Measurements from ENCODE around the gene UGT1A4. TPM values are rescaled to one million over a fixed set of nuclear protein-coding genes. Genes with fewer than 3 reads are reported as not detected.
A peak's percentile ranks its signal among the peaks of the same experiment; 100 is the strongest.

UGT1A4 gene
- total RNA-seq, 1 experiment from 2014 or later, result not detected

GRCh38 chr2:233688341-233688740, 30.2 kb upstream of the UGT1A4 start:
- H3K27me3 Mint-ChIP-seq (ENCODE audit: insufficient read depth, unreplicated experiment), result no peaks in the 10 kb centered on the region
- DNase-seq (ENCODE audit: unreplicated experiment), result no peak
- BruUV-seq (replicated peaks), result no TSS peak
- intact Hi-C loops (cut with micrococcal nuclease), result no loop called here
- no peaks in the 10 kb centered on the region for H3K36me3 Mint-ChIP-seq (ENCODE audit: insufficient read depth, unreplicated experiment)
- no peak overlapping the region for H3K27ac Mint-ChIP-seq (ENCODE audit: low read depth, unreplicated experiment)
- no peak overlapping the region for H3K4me3 Mint-ChIP-seq (ENCODE audit: unreplicated experiment)
- ChIA-PET POLR2A (interaction anchor here (0.8 to 4.3 kb wide), 2 partner anchors 18 to 123 kb away, joined by 3 to 59 read pairs; partner anchors contain the start of gene USP40), CTCF (no interaction called here)
- H3K4me1 Mint-ChIP-seq (ENCODE audit: insufficient read depth, unreplicated experiment), result peaks cover 30% of the 10 kb centered on the region
- TF ChIP-seq CTCF (IDR thresholded peaks at IDR 0.05; ENCODE audit: unreplicated experiment), result no peak
- no peaks in the 10 kb centered on the region for H3K9me3 Mint-ChIP-seq (ENCODE audit: unreplicated experiment)

GRCh38 chr2:233689031-233689430, 29.5 kb upstream of the UGT1A4 start:
- no peak for DNase-seq (ENCODE audit: unreplicated experiment)
- H3K4me3 Mint-ChIP-seq (ENCODE audit: unreplicated experiment), result no peak overlapping the region
- ChIA-PET CTCF (no interaction called here), POLR2A (interaction anchor here (0.5 to 4.6 kb wide), 6 partner anchors 9 to 197 kb away, joined by 3 to 91 read pairs (median 11); partner anchors contain the start of gene USP40)
- H3K9me3 Mint-ChIP-seq (ENCODE audit: unreplicated experiment), result no peaks in the 10 kb centered on the region
- no peaks in the 10 kb centered on the region for H3K36me3 Mint-ChIP-seq (ENCODE audit: insufficient read depth, unreplicated experiment)
- H3K27ac Mint-ChIP-seq (ENCODE audit: low read depth, unreplicated experiment), result peak overlapping the region; percentile 21
- peaks cover 30% of the 10 kb centered on the region for H3K4me1 Mint-ChIP-seq (ENCODE audit: insufficient read depth, unreplicated experiment)
- intact Hi-C loops (cut with micrococcal nuclease), result no loop called here
- no TSS peak for BruUV-seq (replicated peaks)
- TF ChIP-seq CTCF (IDR thresholded peaks at IDR 0.05; ENCODE audit: unreplicated experiment), result no peak
- no peaks in the 10 kb centered on the region for H3K27me3 Mint-ChIP-seq (ENCODE audit: insufficient read depth, unreplicated experiment)

GRCh38 chr2:233689501-233689900, 29.0 kb upstream of the UGT1A4 start:
- ChIA-PET CTCF (interaction anchor here (4.1 kb wide), 1 partner anchor 22 kb away, joined by 18 read pairs; the partner anchor contains the start of gene UGT1A5), POLR2A (interaction anchor here (2.1 to 4.6 kb wide), 7 partner anchors 8 to 201 kb away, joined by 6 to 91 read pairs (median 16); partner anchors contain the start of genes UGT1A7 and USP40)
- no peak overlapping the region for H3K4me3 Mint-ChIP-seq (ENCODE audit: unreplicated experiment)
- peak overlapping the region; percentile 21 for H3K27ac Mint-ChIP-seq (ENCODE audit: low read depth, unreplicated experiment)
- BruUV-seq (replicated peaks), result no TSS peak
- no peaks in the 10 kb centered on the region for H3K36me3 Mint-ChIP-seq (ENCODE audit: insufficient read depth, unreplicated experiment)
- no peak for TF ChIP-seq CTCF (IDR thresholded peaks at IDR 0.05; ENCODE audit: unreplicated experiment)
- peaks cover 30% of the 10 kb centered on the region for H3K4me1 Mint-ChIP-seq (ENCODE audit: insufficient read depth, unreplicated experiment)
- no peak for DNase-seq (ENCODE audit: unreplicated experiment)
- no peaks in the 10 kb centered on the region for H3K9me3 Mint-ChIP-seq (ENCODE audit: unreplicated experiment)
- H3K27me3 Mint-ChIP-seq (ENCODE audit: insufficient read depth, unreplicated experiment), result no peaks in the 10 kb centered on the region
- intact Hi-C loops (cut with micrococcal nuclease), result no loop called here

GRCh38 chr2:233690444-233690843, 28.1 kb upstream of the UGT1A4 start:
- CTCF ChIA-PET, result interaction anchor here (4.1 kb wide), 1 partner anchor 21 kb away, joined by 18 read pairs; the partner anchor contains the start of gene UGT1A5
- H3K36me3 Mint-ChIP-seq (ENCODE audit: insufficient read depth, unreplicated experiment), result no peaks in the 10 kb centered on the region
- intact Hi-C loops (cut with micrococcal nuclease), result no loop called here

More at GRCh38 chr2:233690444-233690843, 28.1 kb upstream of the UGT1A4 start:
- peak overlapping the region; percentile 86 for H3K27ac Mint-ChIP-seq (ENCODE audit: low read depth, unreplicated experiment)
- POLR2A ChIA-PET, result interaction anchor here (0.6 to 4.6 kb wide), 21 partner anchors 9 to 824 kb away, joined by 3 to 91 read pairs (median 5); partner anchors contain the start of genes UGT1A5, UGT1A7 and USP40
- no peaks in the 10 kb centered on the region for H3K9me3 Mint-ChIP-seq (ENCODE audit: unreplicated experiment)
- no peak for TF ChIP-seq CTCF (IDR thresholded peaks at IDR 0.05; ENCODE audit: unreplicated experiment)
- DNase-seq (ENCODE audit: unreplicated experiment), result peak; percentile 95
- BruUV-seq (replicated peaks), result no TSS peak
- no peaks in the 10 kb centered on the region for H3K27me3 Mint-ChIP-seq (ENCODE audit: insufficient read depth, unreplicated experiment)
- peaks cover 30% of the 10 kb centered on the region for H3K4me1 Mint-ChIP-seq (ENCODE audit: insufficient read depth, unreplicated experiment)
- H3K4me3 Mint-ChIP-seq (ENCODE audit: unreplicated experiment), result no peak overlapping the region

Measured in MCF 10A (cell line).